GM18520 (cell line): ENCODE data around the gene IGHMBP2.

ENCODE experiments used
- ATAC-seq: cut with Tn5 transposase; IDR thresholded peaks from one replicate; pipeline ENCODE4 v1.9.1; 2021; ENCODE audit not compliant: unreplicated experiment

Gene IGHMBP2

DNA sequence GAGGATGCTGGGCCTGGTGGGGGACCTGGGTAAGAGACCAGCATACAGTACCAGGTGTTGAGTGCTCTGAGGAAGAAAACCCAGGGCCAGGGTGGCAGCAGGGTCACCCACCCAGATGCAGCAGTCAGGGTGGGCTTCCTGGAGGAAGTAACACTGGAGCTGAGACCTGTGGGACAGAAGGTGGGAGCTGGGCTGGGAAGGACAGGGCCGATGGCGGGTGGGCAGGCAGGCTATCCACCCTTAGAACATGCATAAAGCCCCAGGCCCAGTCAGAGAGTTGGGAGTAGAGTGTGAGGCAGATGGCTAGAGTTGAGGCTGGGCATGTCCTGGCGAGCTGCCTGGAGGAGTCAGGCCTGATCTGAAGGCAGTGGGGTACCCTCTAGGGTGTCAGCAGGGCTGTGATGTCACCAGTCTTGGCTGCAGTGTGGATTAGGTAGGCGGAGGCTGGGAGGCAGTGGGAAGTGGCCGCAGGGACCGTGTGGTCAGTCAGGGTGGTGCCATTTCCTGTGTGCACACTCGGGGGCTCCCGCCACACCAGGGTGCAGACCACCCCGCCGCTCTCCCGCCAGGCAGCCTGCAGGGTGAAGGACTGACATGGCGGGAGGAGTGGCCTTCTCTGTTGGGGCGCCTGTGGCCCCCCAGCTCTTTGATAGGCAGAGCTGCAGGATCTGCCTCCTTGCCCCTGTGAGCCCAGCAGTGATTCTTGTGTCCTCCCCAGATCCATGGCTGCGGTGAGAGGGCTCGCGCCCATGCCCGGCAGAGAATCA is 35.3 kb downstream of the IGHMBP2 start:
- ATAC-seq: no peak

DNA sequence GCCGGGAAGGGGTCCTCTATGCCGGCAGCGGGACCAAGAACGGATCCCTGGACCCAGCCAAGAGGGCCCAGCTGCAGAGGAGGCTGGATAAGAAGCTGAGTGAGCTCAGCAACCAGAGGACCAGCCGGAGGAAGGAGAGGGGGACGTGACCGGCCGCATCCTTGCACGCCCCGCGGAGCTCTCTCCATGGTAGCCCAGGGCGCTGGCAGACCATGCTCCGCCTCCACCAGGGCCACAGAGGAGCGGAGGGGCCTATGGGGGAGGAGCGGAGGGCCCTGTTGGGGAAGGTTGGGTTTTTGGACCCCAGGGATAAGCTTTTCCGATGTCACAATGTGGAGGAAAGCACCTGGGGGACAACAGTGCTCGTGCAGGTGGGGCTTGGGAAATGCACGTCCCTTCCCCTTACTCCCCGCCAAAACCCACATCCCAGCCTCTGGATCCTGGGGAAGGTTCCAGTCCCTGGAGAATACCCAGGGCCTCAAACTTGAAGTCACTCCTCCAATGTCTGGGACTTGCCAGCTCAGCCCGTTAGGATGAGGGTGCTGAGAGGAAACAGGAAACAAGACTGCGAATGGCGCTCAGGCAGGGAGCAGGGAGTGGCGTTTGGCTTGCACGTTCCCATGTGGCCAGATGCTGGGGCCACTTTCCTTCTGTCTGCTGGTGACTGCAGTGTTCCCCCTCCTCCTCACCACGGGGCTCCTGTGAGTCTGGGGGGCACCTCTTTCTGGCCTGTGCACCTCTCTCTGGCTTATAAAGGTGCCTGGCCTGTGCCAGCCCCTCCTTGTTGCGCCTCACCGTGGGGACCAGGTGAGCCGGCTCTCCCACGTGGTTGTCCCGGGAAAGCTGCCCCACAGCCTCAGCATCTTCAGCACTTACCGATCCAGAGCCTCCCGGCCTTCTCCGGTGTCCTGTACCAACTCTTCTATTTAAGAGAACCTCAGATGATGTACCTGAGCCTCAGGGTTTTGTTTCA is 36.2 kb downstream of the IGHMBP2 start:
- ATAC-seq: no peak

- ATAC-seq: no peak
These were observed 37.1 kb downstream of the IGHMBP2 start for GRCh38 chr11:68940651-68941323.

DNA sequence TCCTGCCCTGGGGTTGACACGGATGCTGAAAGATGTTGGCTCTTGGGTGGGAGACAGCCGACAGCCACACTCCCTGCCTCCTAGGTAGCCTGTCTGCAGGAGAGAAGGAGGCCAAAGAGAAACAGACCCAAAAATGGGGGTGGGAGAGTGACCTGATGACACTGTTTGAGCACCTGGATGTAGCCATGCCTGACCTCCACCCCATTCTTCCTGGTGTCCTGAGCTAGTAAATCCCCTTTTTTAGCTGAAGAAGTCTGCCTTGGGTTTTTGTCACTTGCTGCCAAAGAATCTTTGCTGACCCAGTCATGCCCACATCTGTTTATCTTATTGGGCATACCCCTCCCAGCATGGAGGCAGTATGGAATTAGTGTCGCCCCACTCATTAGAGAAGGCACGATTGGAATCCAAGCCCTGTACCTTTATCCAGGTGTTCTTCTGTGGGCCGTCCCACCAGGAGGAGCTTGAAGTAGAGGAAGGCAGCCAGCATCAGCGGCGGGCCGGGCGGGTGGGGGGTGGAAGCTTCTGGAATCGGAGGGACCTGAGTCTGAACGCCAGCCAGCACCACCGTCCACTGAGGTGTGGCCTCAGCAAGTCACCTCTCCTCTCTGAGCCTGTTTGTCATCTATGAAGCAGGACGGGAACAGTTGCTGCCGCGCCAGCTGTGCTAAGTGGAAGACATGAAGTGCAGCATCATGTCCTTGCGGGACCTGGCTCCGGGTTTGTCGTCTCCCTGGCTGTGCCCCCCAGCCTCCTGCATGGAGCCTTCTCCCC is 37.8 kb downstream of the IGHMBP2 start:
- ATAC-seq: no peak

GRCh38 chr11:68942095-68942620 is 38.5 kb downstream of the IGHMBP2 start:
- ATAC-seq: no peak

- no peak for ATAC-seq
These were observed 39.1 kb downstream of the IGHMBP2 start for GRCh38 chr11:68942751-68943271.

- no peak for ATAC-seq
These were observed 42.9 kb downstream of the IGHMBP2 start for GRCh38 chr11:68946416-68947090.

DNA sequence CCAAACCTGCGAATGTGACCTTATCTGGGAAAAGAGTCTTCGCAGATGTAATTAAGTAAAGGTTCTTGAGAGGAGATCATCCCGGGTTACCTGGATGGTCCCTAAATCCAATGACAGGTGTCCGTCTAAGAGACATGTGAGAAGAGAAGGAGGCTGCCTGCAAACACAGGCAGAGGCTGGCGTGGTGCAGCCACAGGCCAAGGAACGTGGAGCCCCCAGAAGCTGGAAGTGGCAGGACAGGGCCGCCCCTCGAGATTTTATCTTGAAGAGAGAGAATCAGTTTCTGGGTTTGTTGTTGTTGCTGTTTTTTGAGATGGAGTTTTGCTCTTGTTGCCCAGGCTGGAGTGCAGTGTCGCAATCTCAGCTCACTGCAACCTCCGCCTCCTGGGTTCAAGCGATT is 43.5 kb downstream of the IGHMBP2 start:
- ATAC-seq: no peak

- no peak for ATAC-seq
These were observed 44.8 kb downstream of the IGHMBP2 start for GRCh38 chr11:68948496-68948895.

DNA sequence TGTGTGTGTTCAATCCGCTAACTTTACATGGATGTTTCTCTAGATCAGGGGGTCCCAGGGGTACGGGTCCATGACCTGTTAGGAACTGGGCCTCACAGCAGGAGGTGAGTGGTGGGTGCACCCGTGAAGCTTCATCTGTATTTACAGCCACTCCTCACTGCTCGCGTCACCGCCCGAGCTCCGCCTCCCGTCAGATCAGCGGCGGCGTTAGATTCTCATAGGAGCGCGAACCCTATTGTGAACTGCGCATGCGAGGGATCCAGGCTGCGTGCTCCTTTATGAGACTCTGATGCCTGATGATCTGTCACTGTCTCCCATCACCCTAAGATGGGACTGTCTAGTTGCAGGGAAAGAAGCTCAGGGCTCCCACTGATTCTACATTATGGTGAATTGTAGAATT is 45.2 kb downstream of the IGHMBP2 start:
- ATAC-seq: no peak

DNA sequence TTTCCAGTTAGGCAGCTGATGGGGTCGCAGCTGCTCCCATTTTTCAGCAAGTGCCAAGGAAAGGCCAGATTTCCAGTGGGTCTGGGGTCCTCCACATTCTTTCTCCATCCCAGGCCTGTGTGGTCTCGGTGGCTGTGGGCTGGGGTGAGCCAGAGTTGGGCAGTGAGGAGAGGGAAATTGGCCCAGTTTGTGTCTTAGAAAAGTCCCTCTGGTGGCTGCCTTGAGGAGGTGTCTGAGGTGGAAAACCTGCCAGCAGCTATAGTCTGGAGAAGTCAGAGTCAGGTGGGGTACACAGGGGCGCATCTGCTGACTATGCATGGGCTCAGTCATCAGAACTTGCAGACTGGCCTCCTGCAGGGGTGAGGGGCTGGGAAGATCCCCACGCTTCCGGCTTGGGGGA is 46.6 kb downstream of the IGHMBP2 start:
- no peak for ATAC-seq

- ATAC-seq: no peak
These were observed 47.1 kb downstream of the IGHMBP2 start for GRCh38 chr11:68950762-68951161.

- ATAC-seq: no peak
These were observed 51.3 kb downstream of the IGHMBP2 start for GRCh38 chr11:68954836-68955606.

DNA sequence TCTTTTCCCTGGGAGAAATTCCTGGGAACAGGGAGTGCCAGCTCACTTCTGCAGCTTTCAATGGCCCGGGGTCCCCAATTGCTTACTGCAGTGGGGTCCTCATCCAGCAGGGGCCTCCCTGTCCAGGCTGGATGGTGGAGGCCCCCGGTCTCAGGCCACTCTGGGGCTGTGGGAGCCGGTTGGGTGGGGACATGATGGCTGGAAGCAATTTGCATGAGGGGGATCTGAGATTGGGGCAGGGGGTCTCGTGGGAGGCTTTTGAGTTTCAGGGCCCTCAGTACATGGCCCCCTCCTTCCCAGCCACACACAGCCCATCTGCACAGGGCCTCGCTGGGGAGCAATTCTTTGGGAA is 51.9 kb downstream of the IGHMBP2 start:
- ATAC-seq: no peak

- no peak for ATAC-seq
These were observed 52.5 kb downstream of the IGHMBP2 start for GRCh38 chr11:68956142-68956541.

DNA sequence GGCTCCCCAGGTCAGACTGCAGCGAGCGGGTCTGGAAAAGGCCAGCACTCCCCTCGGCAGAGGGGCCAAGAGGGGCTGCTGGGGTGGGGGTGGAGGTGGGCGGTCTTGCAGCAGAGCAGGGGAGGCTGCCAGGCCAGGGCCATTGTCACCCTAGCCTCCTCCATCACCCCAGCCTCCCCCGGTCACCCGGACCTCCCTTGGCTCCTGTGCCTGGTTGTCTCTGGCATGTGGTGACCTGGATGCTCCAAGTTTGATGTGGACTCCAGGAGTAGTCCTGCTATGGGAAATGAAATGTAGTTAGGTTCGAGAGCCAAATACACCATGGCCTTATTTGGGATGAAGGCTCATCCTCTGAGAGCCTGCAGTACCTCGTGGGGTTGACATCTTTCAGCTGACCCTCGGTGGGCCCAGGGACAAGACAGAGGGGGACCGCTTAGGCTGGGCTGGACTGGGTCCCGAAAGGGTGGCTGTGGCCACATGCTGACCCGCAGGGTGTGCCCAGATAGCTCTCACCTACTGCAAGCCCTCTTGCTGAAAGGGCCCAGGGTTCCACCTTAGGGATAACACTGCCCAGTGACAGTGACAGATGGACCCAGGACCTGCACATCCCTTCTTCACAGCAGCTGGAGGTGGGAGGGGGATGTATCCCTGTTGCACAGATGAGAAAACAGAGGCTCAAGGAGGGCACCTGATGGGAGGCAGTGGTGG is 53.0 kb downstream of the IGHMBP2 start:
- no peak for ATAC-seq

GRCh38 chr11:68958211-68958610 is 54.5 kb downstream of the IGHMBP2 start:
- no peak for ATAC-seq
